Uterus (tissue), 4 donors: ENCODE measurements around the gene FBP2. TPM values are rescaled to one million over a fixed set of nuclear protein-coding genes. Genes with fewer than 3 reads are reported as not detected.

Experiments used
- DNase-seq, 2 donors: peaks; one replicate each; pipeline ENCODE4 v3.0.0-alpha.2; 2019 to 2020
- H3K27ac ChIP-seq, 2 donors: fragments of 200-600 bp; sonication (generic); 1 replicate in 1 of 2; 2 replicates in 1 of 2; pipeline ENCODE4 v1.5.1; 2016 to 2018
- H3K27me3 ChIP-seq, 2 donors: fragments of 200-600 bp; sonication (generic); one replicate each; pipeline ENCODE4 v1.5.1; 2018 to 2019; ENCODE audit warnings: control low read depth in 1 of 2
- H3K36me3 ChIP-seq, 2 donors: fragments of 200-600 bp; sonication (generic); one replicate each; pipeline ENCODE4 v1.5.1; 2019; ENCODE audit warnings: control low read depth in 1 of 2
- H3K4me1 ChIP-seq, 2 donors: fragments of 200-600 bp; sonication (generic); one replicate each; pipeline ENCODE4 v1.5.1; 2018 to 2019; ENCODE audit warnings: control low read depth in 1 of 2
- H3K4me3 ChIP-seq, 2 donors: fragments of 200-600 bp; sonication (generic); 1 replicate in 1 of 2; 2 replicates in 1 of 2; pipeline ENCODE4 v1.5.1; 2018 to 2019; ENCODE audit warnings: mild to moderate bottlenecking in 1 of 2
- H3K9me3 ChIP-seq, 2 donors: fragments of 200-600 bp; sonication (generic); one replicate each; pipeline ENCODE4 v1.5.1; 2019; ENCODE audit warnings: control low read depth in 1 of 2
- POLR2A ChIP-seq, 2 donors: fragments of 450-650 bp; IDR thresholded peaks; one replicate each; pipeline ENCODE4 v1.6.1; 2016; ENCODE audit warnings: antibody characterized with exemption in 2 of 2, mild to moderate bottlenecking in 1 of 2, moderate library complexity in 1 of 2
- intact Hi-C: fragments of 100-400 bp; cut with DNase I; formaldehyde crosslinking; loops from one replicate; pipeline ENCODE4 v1.15.1; 2023; ENCODE audit warnings: low total_unique reads
- total RNA-seq, 4 donors: library from RNA; depleted of rRNA in 3 of 4; stranded (reverse); fragments of >200 nt in 3 of 4; gene quantifications; one replicate each; pipeline versions ENCODE4 v1.1.0 to v1.2.4, GENCODE V29; 2014 to 2023
- TF ChIP-seq, protein P1 (sequence below), 4 experiments: fragments of 200-600 bp in 2 of 4; fragments of 450-650 bp in 2 of 4; sonication (generic) in 2 of 4; IDR thresholded peaks; one replicate each; pipeline ENCODE4 v1.5.1; 2016 to 2019; ENCODE audit warnings: antibody characterized with exemption in 4 of 4, mild to moderate bottlenecking in 2 of 4, moderate library complexity in 1 of 4
- donor health status: DM: yes; HTN: yes; CAD: no.

Gene FBP2
- total RNA-seq, 4 donors from 2014 or later: not detected

DNA sequence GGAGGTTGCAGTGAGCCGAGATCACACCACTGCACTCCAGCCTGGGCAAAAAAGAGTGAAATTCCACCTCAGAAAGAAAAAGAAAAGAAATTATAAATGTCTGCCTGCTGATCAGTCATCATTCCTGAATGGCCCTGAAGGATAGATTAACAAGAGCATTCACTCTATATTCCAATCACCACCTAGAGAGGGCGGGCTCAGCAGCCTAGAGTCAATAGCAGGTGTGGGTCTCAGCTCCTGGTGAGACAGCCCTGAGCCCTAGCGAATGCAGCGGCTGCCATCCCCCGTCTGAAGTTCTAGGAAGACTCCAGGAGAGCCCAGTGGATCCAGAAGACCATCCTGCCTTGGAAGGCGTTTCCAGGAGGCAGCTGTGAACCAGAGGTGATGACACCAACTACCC is 33.7 kb upstream of the FBP2 start:
- intact Hi-C loops: no loop called here
- DNase-seq: no peak
- Histone ChIP-seq H3K27ac (no peak overlapping the region), H3K27me3 (no peaks in the 10 kb centered on the region), H3K4me1 (no peaks in the 10 kb centered on the region), H3K4me3 (no peak overlapping the region), H3K9me3 (no peaks in the 10 kb centered on the region), H3K36me3 (no peaks in the 10 kb centered on the region)
- TF ChIP-seq, protein P1, sequence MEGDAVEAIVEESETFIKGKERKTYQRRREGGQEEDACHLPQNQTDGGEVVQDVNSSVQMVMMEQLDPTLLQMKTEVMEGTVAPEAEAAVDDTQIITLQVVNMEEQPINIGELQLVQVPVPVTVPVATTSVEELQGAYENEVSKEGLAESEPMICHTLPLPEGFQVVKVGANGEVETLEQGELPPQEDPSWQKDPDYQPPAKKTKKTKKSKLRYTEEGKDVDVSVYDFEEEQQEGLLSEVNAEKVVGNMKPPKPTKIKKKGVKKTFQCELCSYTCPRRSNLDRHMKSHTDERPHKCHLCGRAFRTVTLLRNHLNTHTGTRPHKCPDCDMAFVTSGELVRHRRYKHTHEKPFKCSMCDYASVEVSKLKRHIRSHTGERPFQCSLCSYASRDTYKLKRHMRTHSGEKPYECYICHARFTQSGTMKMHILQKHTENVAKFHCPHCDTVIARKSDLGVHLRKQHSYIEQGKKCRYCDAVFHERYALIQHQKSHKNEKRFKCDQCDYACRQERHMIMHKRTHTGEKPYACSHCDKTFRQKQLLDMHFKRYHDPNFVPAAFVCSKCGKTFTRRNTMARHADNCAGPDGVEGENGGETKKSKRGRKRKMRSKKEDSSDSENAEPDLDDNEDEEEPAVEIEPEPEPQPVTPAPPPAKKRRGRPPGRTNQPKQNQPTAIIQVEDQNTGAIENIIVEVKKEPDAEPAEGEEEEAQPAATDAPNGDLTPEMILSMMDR (IDR thresholded peaks at IDR 0.05): no peak
- no peak for TF ChIP-seq POLR2A (IDR thresholded peaks at IDR 0.05)

DNA sequence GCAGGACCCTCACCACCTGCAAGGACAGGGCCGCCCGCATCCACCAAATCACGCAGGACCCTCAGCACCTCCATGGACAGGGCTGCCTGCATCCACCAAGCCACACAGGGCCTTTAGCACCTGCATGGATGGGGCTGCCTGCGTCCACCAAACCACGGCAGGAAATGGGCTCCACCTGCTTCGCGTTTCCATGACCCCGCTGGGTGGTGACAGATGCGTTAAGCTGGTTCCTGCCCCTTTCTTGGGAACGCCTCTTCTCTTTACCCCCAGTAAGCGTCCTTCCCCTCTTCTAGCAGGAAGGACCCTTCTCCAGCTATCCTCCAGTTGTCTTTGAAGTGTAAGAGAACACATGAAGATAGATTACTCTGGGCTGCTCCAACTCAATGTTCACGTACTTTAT is 32.2 kb upstream of the FBP2 start:
- no peak for DNase-seq
- no peaks in the 10 kb centered on the region for H3K27me3 ChIP-seq
- TF ChIP-seq POLR2A (IDR thresholded peaks at IDR 0.05): no peak
- TF ChIP-seq, protein P1 (IDR thresholded peaks at IDR 0.05): no peak
- intact Hi-C loops: no loop called here
- H3K4me3 ChIP-seq: no peak overlapping the region
- no peaks in the 10 kb centered on the region for H3K4me1 ChIP-seq
- H3K36me3 ChIP-seq: no peaks in the 10 kb centered on the region
- H3K27ac ChIP-seq: no peak overlapping the region
- no peaks in the 10 kb centered on the region for H3K9me3 ChIP-seq

DNA sequence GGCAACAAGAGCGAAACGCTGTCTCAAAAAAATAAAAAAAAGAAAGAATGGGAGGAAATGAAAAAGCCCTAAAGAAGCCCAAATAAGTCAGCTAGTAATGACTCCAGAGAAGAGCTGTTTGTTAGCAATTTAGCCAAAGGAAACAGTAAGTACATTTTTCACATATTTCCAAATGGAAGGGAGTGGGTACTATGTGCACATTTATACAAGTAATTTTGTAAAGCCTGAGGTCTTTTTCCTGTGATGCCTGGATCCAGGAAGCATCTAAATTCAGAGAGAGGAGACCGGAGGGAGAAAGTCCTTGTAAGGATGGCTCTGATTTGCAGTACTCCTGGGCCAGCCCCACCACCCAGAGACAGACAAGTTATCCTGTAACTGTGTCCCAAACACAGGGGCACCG is 31.0 kb upstream of the FBP2 start:
- intact Hi-C loops: no loop called here

DNA sequence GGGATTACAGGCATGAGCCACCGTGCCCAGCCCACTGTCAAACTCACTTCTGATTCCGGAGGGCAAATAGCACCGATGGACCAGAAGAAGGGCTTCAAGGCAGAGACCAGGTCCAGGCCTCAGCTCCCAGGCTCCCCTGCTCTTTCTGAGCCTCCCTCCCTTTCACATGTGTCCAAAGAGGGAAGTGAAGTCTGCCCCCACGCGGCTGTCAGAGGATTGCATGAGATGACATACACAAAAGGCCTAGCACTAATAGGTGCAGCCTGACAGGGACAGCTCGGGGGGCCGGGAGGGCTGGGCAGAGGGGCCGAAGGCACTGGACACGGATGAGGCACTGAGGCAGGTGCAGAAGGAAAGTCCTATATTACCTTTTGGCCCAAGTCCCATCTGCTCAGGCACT is 29.6 kb upstream of the FBP2 start:
- Histone ChIP-seq H3K36me3 (no peaks in the 10 kb centered on the region), H3K27ac (no peak overlapping the region), H3K4me1 (no peaks in the 10 kb centered on the region), H3K9me3 (no peaks in the 10 kb centered on the region), H3K27me3 (no peaks in the 10 kb centered on the region), H3K4me3 (no peak overlapping the region)
- intact Hi-C loops: no loop called here
- DNase-seq: no peak
- TF ChIP-seq, protein P1 (IDR thresholded peaks at IDR 0.05): no peak

More for the DNA sequence above, 31.0 kb upstream of the FBP2 start:
- no peak for DNase-seq
- Histone ChIP-seq H3K27ac (no peak overlapping the region), H3K9me3 (no peaks in the 10 kb centered on the region), H3K36me3 (no peaks in the 10 kb centered on the region), H3K27me3 (no peaks in the 10 kb centered on the region), H3K4me3 (no peak overlapping the region), H3K4me1 (no peaks in the 10 kb centered on the region)
- TF ChIP-seq POLR2A (IDR thresholded peaks at IDR 0.05): no peak
- TF ChIP-seq, protein P1 (IDR thresholded peaks at IDR 0.05): no peak

DNA sequence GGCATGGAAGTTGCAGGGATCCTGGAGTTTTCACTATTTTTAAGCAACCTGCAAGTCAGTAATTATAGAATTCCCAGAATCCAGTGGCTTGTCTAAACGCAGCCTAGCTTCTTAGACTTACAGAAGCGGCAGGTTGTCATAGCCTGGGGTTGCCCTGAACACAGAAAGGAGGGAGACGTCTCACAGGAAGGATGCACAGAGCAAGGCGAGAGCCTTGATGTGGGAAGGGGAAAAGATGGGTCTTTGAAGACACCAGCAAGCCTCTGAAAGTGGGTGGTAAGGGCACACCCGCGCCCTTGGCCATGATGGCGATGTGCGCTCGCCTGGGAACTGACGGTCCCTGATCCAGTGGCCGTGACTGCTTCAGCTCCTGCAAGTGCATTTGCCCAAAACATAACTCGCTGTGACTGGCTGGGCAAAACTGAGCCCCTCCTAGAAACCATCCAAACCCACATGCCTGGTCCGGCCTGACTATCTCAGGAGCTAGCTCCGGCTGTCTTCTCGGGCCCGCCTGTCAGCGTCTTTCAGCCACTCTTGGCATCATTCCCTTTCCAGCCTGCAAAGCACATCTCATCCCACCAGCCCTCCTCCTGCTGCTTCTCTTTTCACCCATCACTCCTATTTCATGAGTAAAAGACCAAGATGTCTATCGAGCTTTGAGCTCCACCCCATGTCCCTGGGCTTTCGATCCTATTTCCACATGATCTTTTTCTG is 28.6 kb upstream of the FBP2 start:
- Histone ChIP-seq H3K9me3 (no peaks in the 10 kb centered on the region), H3K4me3 (no peak overlapping the region), H3K36me3 (no peaks in the 10 kb centered on the region), H3K4me1 (no peaks in the 10 kb centered on the region), H3K27ac (no peak overlapping the region), H3K27me3 (no peaks in the 10 kb centered on the region)
- no peak for DNase-seq
- TF ChIP-seq, protein P1 (IDR thresholded peaks at IDR 0.05): no peak
- TF ChIP-seq POLR2A (IDR thresholded peaks at IDR 0.05): no peak
- intact Hi-C loops: no loop called here
